OCI-LY1 (cell line): ENCODE data around the gene LILRA5.

Source experiments
- EZH2 ChIP-seq: fragments of 200-600 bp; sonication (generic), shearing (Covaris generic); IDR thresholded peaks from 2 replicates; pipeline ENCODE4 v1.8.0; 2017; ENCODE audit warnings: borderline replicate concordance, mixed run types, mild to moderate bottlenecking, antibody characterized with exemption, low read length, moderate library complexity, mixed read lengths
- TF ChIP-seq, protein P1 (sequence below): fragments of 200-600 bp; sonication (generic), shearing (Covaris generic); IDR thresholded peaks from 2 replicates; pipeline ENCODE4 v1.5.1; 2017; ENCODE audit warnings: mild to moderate bottlenecking, antibody characterized with exemption, low read length, moderate library complexity, mixed read lengths

DNA sequence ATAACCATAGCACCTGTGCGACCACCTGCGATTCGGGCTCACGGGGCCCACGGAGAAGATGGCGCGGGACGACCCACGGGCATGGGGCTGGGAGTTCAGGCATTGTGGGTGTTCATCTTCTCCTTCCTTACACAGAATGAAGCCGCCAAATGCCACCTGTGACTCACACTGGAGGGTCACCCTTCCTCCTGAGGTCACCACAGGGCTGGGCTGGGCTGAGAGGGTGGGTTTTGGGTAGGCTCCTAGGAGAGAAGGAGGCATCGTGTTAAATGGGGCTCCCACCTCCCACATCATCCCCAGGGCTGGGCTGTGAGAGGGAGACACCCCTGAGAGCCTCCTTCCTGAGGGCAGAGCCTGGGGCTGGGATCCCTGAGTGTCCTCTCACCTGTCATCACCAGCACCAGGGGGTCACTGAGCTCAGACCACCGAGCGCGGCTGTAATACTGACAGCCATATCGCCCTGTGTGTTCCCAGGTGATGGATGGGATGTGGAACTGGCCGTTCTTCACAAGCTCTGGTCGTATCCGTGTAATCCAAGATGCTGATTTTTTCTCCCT is 33.5 kb downstream of the LILRA5 start:
- TF ChIP-seq, protein P1, sequence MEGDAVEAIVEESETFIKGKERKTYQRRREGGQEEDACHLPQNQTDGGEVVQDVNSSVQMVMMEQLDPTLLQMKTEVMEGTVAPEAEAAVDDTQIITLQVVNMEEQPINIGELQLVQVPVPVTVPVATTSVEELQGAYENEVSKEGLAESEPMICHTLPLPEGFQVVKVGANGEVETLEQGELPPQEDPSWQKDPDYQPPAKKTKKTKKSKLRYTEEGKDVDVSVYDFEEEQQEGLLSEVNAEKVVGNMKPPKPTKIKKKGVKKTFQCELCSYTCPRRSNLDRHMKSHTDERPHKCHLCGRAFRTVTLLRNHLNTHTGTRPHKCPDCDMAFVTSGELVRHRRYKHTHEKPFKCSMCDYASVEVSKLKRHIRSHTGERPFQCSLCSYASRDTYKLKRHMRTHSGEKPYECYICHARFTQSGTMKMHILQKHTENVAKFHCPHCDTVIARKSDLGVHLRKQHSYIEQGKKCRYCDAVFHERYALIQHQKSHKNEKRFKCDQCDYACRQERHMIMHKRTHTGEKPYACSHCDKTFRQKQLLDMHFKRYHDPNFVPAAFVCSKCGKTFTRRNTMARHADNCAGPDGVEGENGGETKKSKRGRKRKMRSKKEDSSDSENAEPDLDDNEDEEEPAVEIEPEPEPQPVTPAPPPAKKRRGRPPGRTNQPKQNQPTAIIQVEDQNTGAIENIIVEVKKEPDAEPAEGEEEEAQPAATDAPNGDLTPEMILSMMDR, result no peak
- TF ChIP-seq EZH2, result no peak
